Muscle layer of colon (tissue), 2 donors: ENCODE measurements around the gene TMEM259.
A peak's percentile ranks its signal among the peaks of the same experiment; 100 is the strongest.

Experiments
- H3K27ac ChIP-seq: one replicate; pipeline ENCODE4 v1.7.0; 2013; ENCODE audit warnings: low read depth, mild to moderate bottlenecking, low read length, moderate library complexity
- H3K27me3 ChIP-seq, 2 donors: one replicate each; pipeline ENCODE4 v1.7.0; 2013; ENCODE audit warnings: low read length in 2 of 2, mild to moderate bottlenecking in 2 of 2; ENCODE audit not compliant: insufficient read depth in 2 of 2, control insufficient read depth in 1 of 2
- H3K36me3 ChIP-seq: one replicate; pipeline ENCODE4 v1.7.0; 2013; ENCODE audit warnings: mild to moderate bottlenecking, low read length; ENCODE audit not compliant: insufficient read depth
- H3K4me1 ChIP-seq: one replicate; pipeline ENCODE4 v1.7.0; 2013; ENCODE audit warnings: mild to moderate bottlenecking, low read length; ENCODE audit not compliant: insufficient read depth
- H3K4me3 ChIP-seq, 2 donors: one replicate each; pipeline ENCODE4 v1.7.0; 2013; ENCODE audit warnings: low read length in 2 of 2, low read depth in 1 of 2, mild to moderate bottlenecking in 1 of 2, moderate library complexity in 1 of 2
- H3K9ac ChIP-seq: one replicate; pipeline ENCODE4 v1.7.0; 2013; ENCODE audit warnings: low read length
- H3K9me3 ChIP-seq: one replicate; pipeline ENCODE4 v1.7.0; 2013; ENCODE audit warnings: mild to moderate bottlenecking, low read length
- donor health status: abdominal sarcoma.
- donor health status: Adenocarcinoma of cecum.

The TMEM259 gene

GRCh38 chr19:1042689-1043511, 22.0 kb upstream of the TMEM259 start:
- Histone ChIP-seq H3K4me3 (no peak overlapping the region), H3K9ac (no peak overlapping the region), H3K9me3 (no peaks in the 10 kb centered on the region), H3K4me1 (peaks cover 25% of the 10 kb centered on the region), H3K27ac (no peak overlapping the region), H3K27me3 (peaks cover 0 to 19% of the 10 kb centered on the region in 2 donors), H3K36me3 (no peaks in the 10 kb centered on the region)

GRCh38 chr19:1041835-1042685, 21.1 kb upstream of the TMEM259 start:
- Histone ChIP-seq H3K9me3 (no peaks in the 10 kb centered on the region), H3K4me3 (no peak overlapping the region), H3K27ac (no peak overlapping the region), H3K4me1 (peaks cover 25% of the 10 kb centered on the region), H3K27me3 (peaks cover 0 to 19% of the 10 kb centered on the region in 2 donors), H3K9ac (no peak overlapping the region), H3K36me3 (no peaks in the 10 kb centered on the region)

GRCh38 chr19:1041272-1041834, 20.4 kb upstream of the TMEM259 start:
- H3K4me3 ChIP-seq: peak overlapping the region; percentile 15 to 72
- H3K27me3 ChIP-seq: peaks cover 0 to 19% of the 10 kb centered on the region in 2 donors
- no peak overlapping the region for H3K9ac ChIP-seq

GRCh38 chr19:1040476-1041271, 19.8 kb upstream of the TMEM259 start:
- Histone ChIP-seq H3K9me3 (no peaks in the 10 kb centered on the region), H3K36me3 (no peaks in the 10 kb centered on the region), H3K4me3 (peak overlapping the region; percentile 56 to 72), H3K27me3 (peaks cover 0 to 19% of the 10 kb centered on the region in 2 donors), H3K4me1 (peaks cover 25% of the 10 kb centered on the region), H3K27ac (peak overlapping the region; percentile 48), H3K9ac (no peak overlapping the region)

More at GRCh38 chr19:1041272-1041834, 20.4 kb upstream of the TMEM259 start:
- Histone ChIP-seq H3K4me1 (peaks cover 25% of the 10 kb centered on the region), H3K27ac (no peak overlapping the region), H3K9me3 (no peaks in the 10 kb centered on the region), H3K36me3 (no peaks in the 10 kb centered on the region)

GRCh38 chr19:1039646-1040475, 18.9 kb upstream of the TMEM259 start, which contains the start of gene ABCA7:
ABCA7 (plus strand) TSS chr19:1040107; CDS start chr19:1041362, 1,255 bp downstream.
- peaks cover 25% of the 10 kb centered on the region for H3K4me1 ChIP-seq
- H3K36me3 ChIP-seq: no peaks in the 10 kb centered on the region
- peaks cover 0 to 19% of the 10 kb centered on the region in 2 donors for H3K27me3 ChIP-seq
- peak within 1 kb of the TSS; percentile 56 to 72 for H3K4me3 ChIP-seq
- peak within 1 kb of the TSS; percentile 48 for H3K27ac ChIP-seq
- no peaks in the 10 kb centered on the region for H3K9me3 ChIP-seq
- H3K9ac ChIP-seq: no peak within 1 kb of the TSS

- Histone ChIP-seq H3K4me3 (peak overlapping the region in 1 of 2 donors; percentile 72), H3K27ac (no peak overlapping the region), H3K9ac (no peak overlapping the region), H3K4me1 (peaks cover 25% of the 10 kb centered on the region), H3K36me3 (no peaks in the 10 kb centered on the region), H3K27me3 (peaks cover 0 to 19% of the 10 kb centered on the region in 2 donors), H3K9me3 (no peaks in the 10 kb centered on the region)
Observed at GRCh38 chr19:1038978-1039645, 18.2 kb upstream of the TMEM259 start.

- H3K9me3 ChIP-seq: no peaks in the 10 kb centered on the region
- H3K27me3 ChIP-seq: peaks cover 0 to 16% of the 10 kb centered on the region in 2 donors
- H3K4me3 ChIP-seq: no peak overlapping the region
- H3K9ac ChIP-seq: no peak overlapping the region
- H3K36me3 ChIP-seq: peaks cover 8% of the 10 kb centered on the region
- H3K27ac ChIP-seq: no peak overlapping the region
- H3K4me1 ChIP-seq: peaks cover 25% of the 10 kb centered on the region
Observed at GRCh38 chr19:1037621-1038064, 16.7 kb upstream of the TMEM259 start.

- Histone ChIP-seq H3K4me3 (no peak overlapping the region), H3K36me3 (peaks cover 19% of the 10 kb centered on the region), H3K27me3 (peaks cover 0 to under 1% of the 10 kb centered on the region in 2 donors), H3K4me1 (peaks cover 21% of the 10 kb centered on the region), H3K27ac (no peak overlapping the region), H3K9ac (no peak overlapping the region), H3K9me3 (no peaks in the 10 kb centered on the region)
Observed at GRCh38 chr19:1035998-1036621, 15.2 kb upstream of the TMEM259 start.

GRCh38 chr19:1032264-1032867, 11.4 kb upstream of the TMEM259 start:
- Histone ChIP-seq H3K27ac (no peak overlapping the region), H3K36me3 (peaks cover 19% of the 10 kb centered on the region), H3K4me3 (no peak overlapping the region), H3K9me3 (no peaks in the 10 kb centered on the region), H3K9ac (no peak overlapping the region), H3K4me1 (peaks cover 9% of the 10 kb centered on the region), H3K27me3 (no peaks in the 10 kb centered on the region)
